ENCODE measurements around the gene TFR2.

DNA sequence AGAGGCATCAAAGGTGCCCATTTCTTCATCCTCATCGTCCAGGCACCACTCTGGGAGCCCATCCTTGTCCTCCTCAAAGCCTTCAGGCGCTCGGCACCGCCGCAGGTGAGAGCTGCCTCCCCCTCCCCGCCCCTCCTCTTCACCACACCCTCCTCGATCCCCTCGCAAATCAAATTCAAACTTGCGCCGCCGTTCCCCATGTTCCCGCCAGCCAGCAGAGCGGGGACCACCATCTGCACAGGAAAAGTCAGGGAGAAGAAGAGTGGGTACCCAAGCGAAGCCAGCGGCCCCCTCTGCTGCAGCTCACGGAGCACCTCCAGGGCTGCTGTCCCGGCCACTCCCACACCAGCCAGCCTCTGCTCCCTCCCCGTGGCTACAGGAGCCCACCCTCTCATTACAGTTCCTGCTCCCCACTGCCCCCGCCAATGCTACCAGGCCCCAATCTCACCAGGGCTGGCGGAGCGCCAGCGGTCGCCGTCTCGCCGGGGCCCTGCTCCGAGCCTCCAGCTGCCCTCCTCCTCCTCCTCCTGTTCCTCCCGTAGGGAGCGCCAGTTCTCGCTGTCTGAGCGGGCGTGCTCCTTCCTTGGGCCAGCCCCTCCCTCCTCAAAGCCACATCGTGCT lies 45.0 kb upstream of the TFR2 start:
- TF ChIP-seq CTCF (IDR thresholded peaks at IDR 0.05) (no peak), POLR2A (IDR thresholded peaks at IDR 0.05) (no peak)
